Measurements from ENCODE around the gene KCTD15.

KCTD15 gene

GRCh38 chr19:33803383-33803782, 6.7 kb downstream of the KCTD15 start:
- TF ChIP-seq ZFX (IDR thresholded peaks at IDR 0.05; ENCODE audit: borderline replicate concordance), result no peak
- TF ChIP-seq, protein P1, sequence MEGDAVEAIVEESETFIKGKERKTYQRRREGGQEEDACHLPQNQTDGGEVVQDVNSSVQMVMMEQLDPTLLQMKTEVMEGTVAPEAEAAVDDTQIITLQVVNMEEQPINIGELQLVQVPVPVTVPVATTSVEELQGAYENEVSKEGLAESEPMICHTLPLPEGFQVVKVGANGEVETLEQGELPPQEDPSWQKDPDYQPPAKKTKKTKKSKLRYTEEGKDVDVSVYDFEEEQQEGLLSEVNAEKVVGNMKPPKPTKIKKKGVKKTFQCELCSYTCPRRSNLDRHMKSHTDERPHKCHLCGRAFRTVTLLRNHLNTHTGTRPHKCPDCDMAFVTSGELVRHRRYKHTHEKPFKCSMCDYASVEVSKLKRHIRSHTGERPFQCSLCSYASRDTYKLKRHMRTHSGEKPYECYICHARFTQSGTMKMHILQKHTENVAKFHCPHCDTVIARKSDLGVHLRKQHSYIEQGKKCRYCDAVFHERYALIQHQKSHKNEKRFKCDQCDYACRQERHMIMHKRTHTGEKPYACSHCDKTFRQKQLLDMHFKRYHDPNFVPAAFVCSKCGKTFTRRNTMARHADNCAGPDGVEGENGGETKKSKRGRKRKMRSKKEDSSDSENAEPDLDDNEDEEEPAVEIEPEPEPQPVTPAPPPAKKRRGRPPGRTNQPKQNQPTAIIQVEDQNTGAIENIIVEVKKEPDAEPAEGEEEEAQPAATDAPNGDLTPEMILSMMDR (IDR thresholded peaks at IDR 0.05), result no peak
- H3K27ac ChIP-seq, result no peak overlapping the region

DNA sequence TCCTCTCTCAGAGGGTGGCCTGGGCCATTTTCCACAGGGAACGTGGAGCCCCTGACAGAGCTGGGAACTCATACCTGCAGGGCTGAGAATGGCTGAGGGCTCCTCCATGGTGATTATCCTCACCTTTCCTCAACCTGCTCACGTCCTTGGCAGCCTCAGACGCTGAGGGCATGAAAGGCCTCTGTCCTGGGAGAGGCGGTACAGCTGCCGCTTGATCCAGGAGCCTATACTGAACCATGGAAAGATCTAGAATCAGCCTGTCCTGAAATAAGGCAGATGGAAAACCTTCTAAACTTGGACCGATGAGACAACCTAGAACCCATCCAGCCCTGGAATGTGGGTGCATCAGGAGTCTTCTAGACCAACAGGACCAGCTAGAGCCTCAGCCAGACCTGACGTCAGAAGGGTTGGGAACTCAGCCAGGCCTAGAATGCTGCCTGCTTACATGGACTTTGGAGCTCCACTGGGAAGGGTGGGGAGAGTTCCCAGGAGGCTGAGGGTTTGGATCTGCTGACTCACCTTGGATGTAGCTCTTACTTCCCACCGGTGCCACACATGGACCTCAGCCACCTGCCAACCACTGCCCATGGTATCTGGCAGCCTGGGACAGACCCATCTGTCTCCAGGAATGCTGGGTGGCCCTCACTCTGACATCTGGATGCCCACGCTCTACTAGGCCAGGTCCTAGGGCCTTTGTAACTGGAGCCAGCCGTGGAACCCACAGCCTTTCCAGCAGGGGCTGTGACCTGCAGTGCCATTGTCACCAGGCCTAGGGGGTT, 7.5 kb downstream of the KCTD15 start:
- TF ChIP-seq, protein P1 (IDR thresholded peaks at IDR 0.05), result no peak
- TF ChIP-seq ZFX (IDR thresholded peaks at IDR 0.05; ENCODE audit: borderline replicate concordance), result no peak
- H3K27ac ChIP-seq, result no peak overlapping the region

DNA sequence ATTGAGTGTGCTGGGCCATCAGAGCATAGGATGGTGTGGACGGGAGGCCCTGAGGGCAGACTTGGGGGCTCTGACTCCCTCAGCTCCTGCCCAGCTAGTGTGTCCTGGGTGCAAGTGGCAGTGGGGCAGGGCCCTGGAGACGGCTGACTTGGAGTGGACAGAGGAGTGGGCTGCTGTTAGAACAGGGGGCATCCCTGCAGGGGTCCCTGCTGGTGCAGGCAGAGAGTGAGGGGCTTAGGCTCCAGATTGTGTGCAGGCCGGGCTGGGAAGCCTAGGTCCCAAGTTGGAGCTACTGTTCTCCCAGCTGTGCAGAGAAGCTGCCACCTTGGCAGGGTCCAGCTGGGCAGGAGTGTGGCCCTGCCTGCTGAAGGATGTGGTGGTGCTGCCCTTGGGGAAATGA, 8.6 kb downstream of the KCTD15 start:
- H3K27ac ChIP-seq, result no peak overlapping the region
- no peak for TF ChIP-seq ZFX (IDR thresholded peaks at IDR 0.05; ENCODE audit: borderline replicate concordance)
- TF ChIP-seq, protein P1 (IDR thresholded peaks at IDR 0.05), result no peak

- TF ChIP-seq ZFX (IDR thresholded peaks at IDR 0.05; ENCODE audit: borderline replicate concordance), result no peak
- TF ChIP-seq, protein P1 (IDR thresholded peaks at IDR 0.05), result no peak
- no peak overlapping the region for H3K27ac ChIP-seq
Measured at GRCh38 chr19:33805840-33806433, 9.3 kb downstream of the KCTD15 start.

GRCh38 chr19:33806434-33806881, 9.8 kb downstream of the KCTD15 start:
- TF ChIP-seq, protein P1 (IDR thresholded peaks at IDR 0.05), result no peak
- TF ChIP-seq ZFX (IDR thresholded peaks at IDR 0.05; ENCODE audit: borderline replicate concordance), result no peak
- H3K27ac ChIP-seq, result no peak overlapping the region

DNA sequence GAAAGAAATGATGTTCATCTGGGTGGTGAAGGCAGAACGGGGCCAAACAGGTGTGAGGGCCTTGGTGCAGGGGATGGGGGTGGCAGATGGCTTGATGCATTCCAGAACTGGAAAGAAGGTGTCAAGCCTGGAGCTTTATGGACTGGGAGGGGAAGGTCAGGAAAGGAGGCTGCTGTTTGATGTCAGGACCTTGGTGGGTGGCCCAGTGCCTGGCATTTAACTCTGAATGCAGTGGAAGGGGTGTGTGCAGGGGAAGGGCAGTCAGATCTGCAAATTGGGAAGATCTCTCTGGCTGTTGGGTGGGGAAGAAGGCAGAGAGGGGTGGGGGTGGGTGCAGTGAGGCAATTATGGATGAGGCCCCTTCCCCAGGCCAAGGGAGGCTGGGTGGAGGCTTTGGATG, 11.7 kb downstream of the KCTD15 start:
- TF ChIP-seq, protein P1 (IDR thresholded peaks at IDR 0.05), result no peak
- TF ChIP-seq ZFX (IDR thresholded peaks at IDR 0.05; ENCODE audit: borderline replicate concordance), result no peak
- H3K27ac ChIP-seq, result no peak overlapping the region

GRCh38 chr19:33809960-33810359, 13.3 kb downstream of the KCTD15 start:
- no peak overlapping the region for H3K27ac ChIP-seq
- TF ChIP-seq, protein P1 (IDR thresholded peaks at IDR 0.05), result no peak
- no peak for TF ChIP-seq ZFX (IDR thresholded peaks at IDR 0.05; ENCODE audit: borderline replicate concordance)
